ENCODE data around the gene CEP85L. TPM values are rescaled to one million over a fixed set of nuclear protein-coding genes. Genes with fewer than 3 reads are reported as not detected.

The CEP85L gene
- total RNA-seq, 1 donor from 2014 or later, result 16.8 TPM

DNA sequence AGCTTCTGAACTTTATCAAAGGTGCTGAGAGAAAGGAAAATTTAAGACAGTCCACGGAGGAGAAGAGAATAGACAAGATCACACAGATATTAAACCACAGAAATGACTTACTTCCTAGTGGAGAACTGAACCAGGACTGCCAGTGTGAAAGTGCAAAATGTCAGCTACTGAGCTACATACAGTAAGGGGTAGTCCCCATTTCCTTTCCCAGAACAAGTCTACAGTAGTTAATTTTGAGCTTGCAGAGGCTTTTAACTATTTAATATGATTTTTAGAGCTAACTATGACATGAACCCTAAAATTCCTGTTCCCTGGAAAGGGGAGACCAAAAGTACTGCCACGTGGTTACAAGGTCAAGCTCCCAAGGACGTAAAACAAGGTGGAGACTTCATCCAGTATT lies 45.1 kb downstream of the CEP85L start:
- TF ChIP-seq, protein P1, sequence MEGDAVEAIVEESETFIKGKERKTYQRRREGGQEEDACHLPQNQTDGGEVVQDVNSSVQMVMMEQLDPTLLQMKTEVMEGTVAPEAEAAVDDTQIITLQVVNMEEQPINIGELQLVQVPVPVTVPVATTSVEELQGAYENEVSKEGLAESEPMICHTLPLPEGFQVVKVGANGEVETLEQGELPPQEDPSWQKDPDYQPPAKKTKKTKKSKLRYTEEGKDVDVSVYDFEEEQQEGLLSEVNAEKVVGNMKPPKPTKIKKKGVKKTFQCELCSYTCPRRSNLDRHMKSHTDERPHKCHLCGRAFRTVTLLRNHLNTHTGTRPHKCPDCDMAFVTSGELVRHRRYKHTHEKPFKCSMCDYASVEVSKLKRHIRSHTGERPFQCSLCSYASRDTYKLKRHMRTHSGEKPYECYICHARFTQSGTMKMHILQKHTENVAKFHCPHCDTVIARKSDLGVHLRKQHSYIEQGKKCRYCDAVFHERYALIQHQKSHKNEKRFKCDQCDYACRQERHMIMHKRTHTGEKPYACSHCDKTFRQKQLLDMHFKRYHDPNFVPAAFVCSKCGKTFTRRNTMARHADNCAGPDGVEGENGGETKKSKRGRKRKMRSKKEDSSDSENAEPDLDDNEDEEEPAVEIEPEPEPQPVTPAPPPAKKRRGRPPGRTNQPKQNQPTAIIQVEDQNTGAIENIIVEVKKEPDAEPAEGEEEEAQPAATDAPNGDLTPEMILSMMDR (conservative IDR thresholded peaks at IDR 0.05), result no peak
- Mint-ChIP-seq H3K4me3 (no peak overlapping the region), H3K4me1 (no peaks in the 10 kb centered on the region), H3K27ac (ENCODE audit: unreplicated experiment) (no peak overlapping the region), H3K36me3 (ENCODE audit: low read depth) (peaks cover 34% of the 10 kb centered on the region), H3K27me3 (ENCODE audit: low read depth) (no peaks in the 10 kb centered on the region), H3K9me3 (peaks cover 6% of the 10 kb centered on the region)
- no peak for DNase-seq (ENCODE audit: low read depth, low spot score)

DNA sequence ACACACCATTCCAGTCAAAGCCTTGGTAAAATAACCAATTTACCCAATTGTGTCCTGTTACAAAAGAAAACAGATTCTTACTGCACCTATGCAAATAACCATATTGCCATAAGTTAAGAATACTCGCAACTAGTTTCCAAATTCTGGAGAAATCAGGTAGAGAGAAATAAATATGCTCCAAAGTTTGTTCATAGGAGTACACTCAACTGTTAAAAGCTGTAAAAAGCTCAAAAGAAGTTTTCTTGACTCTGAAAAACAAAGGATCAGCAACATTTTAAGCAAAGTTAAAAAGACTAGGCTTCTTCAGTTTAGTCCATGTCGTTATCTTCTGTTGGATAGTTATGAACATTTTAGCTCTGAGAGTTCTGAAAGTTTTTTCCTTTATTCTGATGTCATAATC lies 48.0 kb downstream of the CEP85L start:
- H3K27ac Mint-ChIP-seq (ENCODE audit: unreplicated experiment), result no peak overlapping the region
- H3K9me3 Mint-ChIP-seq, result peaks cover 2% of the 10 kb centered on the region
- no peaks in the 10 kb centered on the region for H3K27me3 Mint-ChIP-seq (ENCODE audit: low read depth)
- H3K36me3 Mint-ChIP-seq (ENCODE audit: low read depth), result peaks cover 25% of the 10 kb centered on the region
- DNase-seq (ENCODE audit: low read depth, low spot score), result no peak
- H3K4me1 Mint-ChIP-seq, result no peaks in the 10 kb centered on the region
- TF ChIP-seq, protein P1 (conservative IDR thresholded peaks at IDR 0.05), result no peak
- no peak overlapping the region for H3K4me3 Mint-ChIP-seq

DNA sequence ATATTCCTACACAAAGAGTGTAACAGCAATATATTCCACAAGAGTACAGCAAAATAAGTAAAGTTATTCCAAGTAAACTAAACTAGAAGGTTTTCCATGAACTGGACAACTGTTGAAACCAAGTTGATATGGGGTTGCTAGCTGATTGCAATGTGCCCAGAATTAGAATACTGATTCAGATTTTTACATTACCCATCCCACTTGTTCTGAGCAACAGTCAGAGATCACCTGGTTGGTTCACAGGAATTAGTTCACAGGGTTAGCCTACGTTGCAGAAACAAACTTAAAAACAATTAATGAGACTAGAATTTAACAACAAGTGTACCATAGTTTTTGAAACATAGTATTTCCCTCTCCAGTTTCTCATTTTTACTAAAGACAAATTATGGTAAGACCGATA lies 49.1 kb downstream of the CEP85L start:
- H3K27me3 Mint-ChIP-seq (ENCODE audit: low read depth), result no peaks in the 10 kb centered on the region
- peaks cover 25% of the 10 kb centered on the region for H3K36me3 Mint-ChIP-seq (ENCODE audit: low read depth)
- no peak for DNase-seq (ENCODE audit: low read depth, low spot score)
- TF ChIP-seq, protein P1 (conservative IDR thresholded peaks at IDR 0.05), result no peak
- no peak overlapping the region for H3K4me3 Mint-ChIP-seq
- H3K27ac Mint-ChIP-seq (ENCODE audit: unreplicated experiment), result no peak overlapping the region
- no peaks in the 10 kb centered on the region for H3K4me1 Mint-ChIP-seq
- peaks cover 2% of the 10 kb centered on the region for H3K9me3 Mint-ChIP-seq

DNA sequence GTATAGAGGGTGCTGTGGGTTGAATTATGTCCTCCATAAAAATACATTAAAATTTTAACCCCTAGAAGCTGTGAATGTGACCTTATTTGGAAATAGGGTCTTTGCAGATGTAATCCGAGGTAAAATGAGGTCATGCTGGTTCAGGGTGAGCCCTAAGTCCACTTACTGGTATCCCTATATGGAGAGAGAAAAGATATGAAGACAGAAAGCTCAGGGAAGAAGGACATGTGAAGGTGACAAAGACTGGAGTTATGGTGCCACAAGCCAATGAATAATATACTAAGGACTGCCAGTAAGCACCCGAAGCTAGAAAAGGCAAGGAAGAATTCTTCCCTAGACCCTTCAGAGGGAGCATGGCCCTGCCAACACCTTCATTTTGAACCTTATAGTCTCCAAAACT lies 53.1 kb downstream of the CEP85L start:
- peaks cover 5% of the 10 kb centered on the region for H3K9me3 Mint-ChIP-seq
- peaks cover 20% of the 10 kb centered on the region for H3K36me3 Mint-ChIP-seq (ENCODE audit: low read depth)
- DNase-seq (ENCODE audit: low read depth, low spot score), result no peak
- no peak overlapping the region for H3K4me3 Mint-ChIP-seq
- H3K27me3 Mint-ChIP-seq (ENCODE audit: low read depth), result no peaks in the 10 kb centered on the region
- TF ChIP-seq, protein P1 (conservative IDR thresholded peaks at IDR 0.05), result no peak
- H3K27ac Mint-ChIP-seq (ENCODE audit: unreplicated experiment), result no peak overlapping the region
- peaks cover 4% of the 10 kb centered on the region for H3K4me1 Mint-ChIP-seq

DNA sequence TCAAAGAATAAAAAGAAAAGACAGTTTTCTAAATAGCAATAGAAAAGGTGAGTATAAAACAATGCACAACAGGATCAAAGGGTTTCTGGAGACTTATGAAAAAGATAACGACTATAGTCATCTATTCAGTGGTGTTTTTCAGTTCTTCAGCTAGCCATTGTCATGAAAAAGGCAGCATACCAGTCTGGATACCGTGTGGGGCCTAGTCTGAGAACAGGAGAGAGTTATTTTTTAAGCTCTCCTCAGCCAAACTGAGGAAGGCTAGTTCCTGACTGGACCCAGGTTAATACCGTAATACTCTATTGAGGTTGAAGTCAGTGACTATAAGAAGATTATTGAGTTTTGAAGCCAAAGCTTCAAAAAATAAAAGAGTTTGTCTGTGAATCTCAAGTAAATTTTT lies 53.8 kb downstream of the CEP85L start:
- H3K36me3 Mint-ChIP-seq (ENCODE audit: low read depth), result peaks cover 15% of the 10 kb centered on the region
- no peak overlapping the region for H3K4me3 Mint-ChIP-seq
- no peaks in the 10 kb centered on the region for H3K27me3 Mint-ChIP-seq (ENCODE audit: low read depth)
- peaks cover 5% of the 10 kb centered on the region for H3K9me3 Mint-ChIP-seq
- H3K27ac Mint-ChIP-seq (ENCODE audit: unreplicated experiment), result no peak overlapping the region
- DNase-seq (ENCODE audit: low read depth, low spot score), result no peak
- TF ChIP-seq, protein P1 (conservative IDR thresholded peaks at IDR 0.05), result no peak
- peaks cover 4% of the 10 kb centered on the region for H3K4me1 Mint-ChIP-seq
